Panc1 (cell line): ENCODE results near the gene SNRNP40. TPM values are rescaled to one million over a fixed set of nuclear protein-coding genes. Genes with fewer than 3 reads are reported as not detected.

Source experiments
- ATAC-seq: fragments of 200-7000 bp; cut with Tn5 transposase; 2 replicates; pipeline ENCODE4 v1.9.1; 2020; ENCODE audit warnings: mild to moderate bottlenecking, moderate library complexity
- BruUV-seq: library from RNA; stranded (reverse); fragments of 400-500 nt; replicated peaks from 2 replicates; lab custom pipeline; 2021; lab: Mats Ljungman, UMichigan
- CTCF ChIA-PET: fragments of 300-600 bp; sonication (Branson Sonifier 250); formaldehyde crosslinking; loops from one replicate; lab custom pipeline; 2022; ENCODE audit warnings: antibody characterized with exemption; lab: Charles Lee
- POLR2A ChIA-PET: fragments of 300-600 bp; sonication (Branson Sonifier 250); formaldehyde crosslinking; loops from one replicate; lab custom pipeline; 2022; ENCODE audit warnings: antibody characterized with exemption; lab: Charles Lee
- DNase-seq: peaks from one replicate; pipeline ENCODE4 v3.0.0-alpha.2; 2010; ENCODE audit warnings: low read depth, low spot score
- H3K27ac ChIP-seq: 2 replicates; pipeline ENCODE4 v1.5.1; 2011; ENCODE audit warnings: mild to moderate bottlenecking, low read length, inconsistent platforms
- H3K27me3 ChIP-seq: fragments of 200-500 bp; sonication (Bioruptor generic); 2 replicates; pipeline ENCODE4 v1.6.0; 2014; ENCODE audit warnings: low read length, inconsistent platforms; ENCODE audit not compliant: control insufficient read depth, insufficient read depth
- H3K36me3 ChIP-seq: fragments of 200-500 bp; sonication (Bioruptor generic); 2 replicates; pipeline ENCODE4 v1.5.1; 2014; ENCODE audit warnings: inconsistent platforms, mild to moderate bottlenecking, low read length, moderate library complexity; ENCODE audit not compliant: control insufficient read depth, insufficient read depth
- H3K4me1 ChIP-seq: 2 replicates; pipeline ENCODE4 v1.5.1; 2011; ENCODE audit warnings: inconsistent platforms, mild to moderate bottlenecking, low read length, moderate library complexity; ENCODE audit not compliant: control insufficient read depth, insufficient read depth
- H3K4me3 ChIP-seq, 2 experiments: 2 replicates each; pipeline ENCODE4 v1.5.1; 2011 to 2012; ENCODE audit warnings: low read depth in 2 of 2, low read length in 2 of 2, mild to moderate bottlenecking in 2 of 2, inconsistent platforms in 1 of 2, moderate library complexity in 1 of 2
- H3K9me3 ChIP-seq: fragments of 200-500 bp; sonication (Bioruptor generic); 2 replicates; pipeline ENCODE4 v1.5.1; 2014; ENCODE audit warnings: low read depth, mild to moderate bottlenecking, inconsistent platforms, low read length, moderate library complexity; ENCODE audit not compliant: control insufficient read depth, insufficient read depth
- POLR2AphosphoS5 ChIP-seq: IDR thresholded peaks from 2 replicates; pipeline ENCODE4 v1.6.1; 2012; ENCODE audit warnings: mild to moderate bottlenecking, low read depth, low read length, moderate library complexity
- SIN3A ChIP-seq: IDR thresholded peaks from 2 replicates; pipeline ENCODE4 v1.6.1; 2012; ENCODE audit warnings: low read depth, mild to moderate bottlenecking, low read length, moderate library complexity, borderline replicate concordance; ENCODE audit not compliant: insufficient read depth
- TCF7L2 ChIP-seq: IDR thresholded peaks from 2 replicates; pipeline ENCODE4 v1.6.1; 2011; ENCODE audit warnings: mild to moderate bottlenecking, low read depth, low read length, inconsistent platforms
- in situ Hi-C: cut with HindIII; loops from 2 replicates; pipeline ENCODE4 v1.10.0; 2016; ENCODE audit warnings: low sequenced_read_pairs, low pct_unique_long_range_greater_than_20kb
- intact Hi-C: fragments of 100-400 bp; cut with micrococcal nuclease; formaldehyde crosslinking; loops from one replicate; pipeline ENCODE4 v1.10.0; 2022; ENCODE audit not compliant: unreplicated experiment
- total RNA-seq: library from RNA; stranded (reverse); gene quantifications from one replicate; pipeline ENCODE4 v1.2.1, GENCODE V29; 2021; ENCODE audit not compliant: unreplicated experiment
- TF ChIP-seq, protein P1 (sequence below): fragments of 450-650 bp; IDR thresholded peaks from 2 replicates; pipeline ENCODE4 v1.5.1; 2017; ENCODE audit warnings: mild to moderate bottlenecking
- TF ChIP-seq, protein P2 (sequence below), 2 experiments: IDR thresholded peaks; 2 replicates each; pipeline ENCODE4 v1.6.1; 2011 to 2012; ENCODE audit warnings: low read depth in 2 of 2, control low read depth in 1 of 2, low read length in 1 of 2, mild to moderate bottlenecking in 1 of 2, moderate library complexity in 1 of 2; ENCODE audit not compliant: insufficient read depth in 1 of 2

The SNRNP40 gene
- total RNA-seq, 1 experiment from 2014 or later, result 99.3 TPM

DNA sequence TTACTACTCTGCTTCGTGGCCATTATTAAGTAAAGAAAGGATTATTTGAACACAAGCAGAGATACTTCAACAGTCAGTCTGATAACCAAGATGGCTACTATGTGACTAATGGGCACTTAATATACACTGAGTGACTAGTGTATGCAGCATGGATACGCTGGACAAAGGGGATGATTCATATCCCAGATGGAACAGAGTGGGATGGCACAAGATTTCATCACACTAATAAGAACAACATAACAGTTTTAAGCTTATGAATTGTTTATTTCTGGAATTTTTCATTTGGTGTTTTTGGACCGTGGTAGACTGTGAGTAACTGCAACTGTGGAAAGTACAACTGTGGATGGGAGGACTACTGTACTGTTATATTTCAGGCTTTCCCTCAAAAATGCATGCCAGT lies 9.7 kb upstream of the SNRNP40 start:
- no peak overlapping the region for H3K27ac ChIP-seq
- intact Hi-C loops, result no loop called here
- CTCF ChIA-PET, result no interaction called here

DNA sequence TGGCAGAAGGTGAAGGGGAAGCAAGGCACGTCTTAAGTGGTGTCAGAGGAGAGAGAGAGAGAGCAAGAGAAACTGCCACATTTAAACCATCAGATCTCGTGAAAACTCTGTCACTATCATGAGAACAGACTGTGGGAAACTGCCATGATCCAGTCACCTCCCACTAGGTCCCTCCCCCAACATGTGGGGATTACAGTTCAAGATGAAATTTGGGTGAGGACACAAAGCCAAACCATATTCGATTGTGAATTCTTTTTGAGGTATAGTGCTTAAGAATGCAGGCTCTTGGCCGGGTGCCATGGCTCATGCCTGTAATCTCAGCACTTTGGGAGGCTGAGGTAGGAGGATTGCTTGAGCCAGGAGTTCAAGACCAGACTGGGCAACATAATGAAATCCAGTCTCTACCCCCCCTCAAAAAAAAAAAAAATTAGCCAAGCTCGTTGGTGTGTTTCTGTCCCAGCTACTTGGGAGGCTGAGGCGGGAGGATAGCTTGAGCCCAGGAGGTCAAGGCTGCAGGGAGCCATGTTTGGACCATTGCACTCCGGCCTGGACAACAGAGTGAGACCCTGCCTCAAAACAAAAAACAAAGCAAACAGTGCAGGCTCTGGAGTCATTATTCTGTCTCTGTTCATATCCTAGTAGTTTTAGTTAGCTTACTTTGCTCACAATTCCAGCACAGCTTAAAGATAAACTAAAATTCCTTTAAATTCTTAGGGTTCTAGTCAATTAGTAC lies 6.3 kb upstream of the SNRNP40 start:
- ChIA-PET POLR2A (no interaction called here), CTCF (interaction anchor here (0.6 kb wide), 1 partner anchor 92 kb away, joined by 3 read pairs; no protein-coding TSS in a partner anchor)
- Histone ChIP-seq H3K4me3 (no peak overlapping the region), H3K36me3 (no peaks in the 10 kb centered on the region), H3K27me3 (no peaks in the 10 kb centered on the region), H3K4me1 (peaks cover 9% of the 10 kb centered on the region; the same call in 1 of the 2 replicates), H3K27ac (no peak overlapping the region), H3K9me3 (no peaks in the 10 kb centered on the region)
- ATAC-seq, result no peak
- in situ Hi-C loops, result no loop called here
- TF ChIP-seq, protein P1, sequence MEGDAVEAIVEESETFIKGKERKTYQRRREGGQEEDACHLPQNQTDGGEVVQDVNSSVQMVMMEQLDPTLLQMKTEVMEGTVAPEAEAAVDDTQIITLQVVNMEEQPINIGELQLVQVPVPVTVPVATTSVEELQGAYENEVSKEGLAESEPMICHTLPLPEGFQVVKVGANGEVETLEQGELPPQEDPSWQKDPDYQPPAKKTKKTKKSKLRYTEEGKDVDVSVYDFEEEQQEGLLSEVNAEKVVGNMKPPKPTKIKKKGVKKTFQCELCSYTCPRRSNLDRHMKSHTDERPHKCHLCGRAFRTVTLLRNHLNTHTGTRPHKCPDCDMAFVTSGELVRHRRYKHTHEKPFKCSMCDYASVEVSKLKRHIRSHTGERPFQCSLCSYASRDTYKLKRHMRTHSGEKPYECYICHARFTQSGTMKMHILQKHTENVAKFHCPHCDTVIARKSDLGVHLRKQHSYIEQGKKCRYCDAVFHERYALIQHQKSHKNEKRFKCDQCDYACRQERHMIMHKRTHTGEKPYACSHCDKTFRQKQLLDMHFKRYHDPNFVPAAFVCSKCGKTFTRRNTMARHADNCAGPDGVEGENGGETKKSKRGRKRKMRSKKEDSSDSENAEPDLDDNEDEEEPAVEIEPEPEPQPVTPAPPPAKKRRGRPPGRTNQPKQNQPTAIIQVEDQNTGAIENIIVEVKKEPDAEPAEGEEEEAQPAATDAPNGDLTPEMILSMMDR, result no peak
- TF ChIP-seq, protein P2, sequence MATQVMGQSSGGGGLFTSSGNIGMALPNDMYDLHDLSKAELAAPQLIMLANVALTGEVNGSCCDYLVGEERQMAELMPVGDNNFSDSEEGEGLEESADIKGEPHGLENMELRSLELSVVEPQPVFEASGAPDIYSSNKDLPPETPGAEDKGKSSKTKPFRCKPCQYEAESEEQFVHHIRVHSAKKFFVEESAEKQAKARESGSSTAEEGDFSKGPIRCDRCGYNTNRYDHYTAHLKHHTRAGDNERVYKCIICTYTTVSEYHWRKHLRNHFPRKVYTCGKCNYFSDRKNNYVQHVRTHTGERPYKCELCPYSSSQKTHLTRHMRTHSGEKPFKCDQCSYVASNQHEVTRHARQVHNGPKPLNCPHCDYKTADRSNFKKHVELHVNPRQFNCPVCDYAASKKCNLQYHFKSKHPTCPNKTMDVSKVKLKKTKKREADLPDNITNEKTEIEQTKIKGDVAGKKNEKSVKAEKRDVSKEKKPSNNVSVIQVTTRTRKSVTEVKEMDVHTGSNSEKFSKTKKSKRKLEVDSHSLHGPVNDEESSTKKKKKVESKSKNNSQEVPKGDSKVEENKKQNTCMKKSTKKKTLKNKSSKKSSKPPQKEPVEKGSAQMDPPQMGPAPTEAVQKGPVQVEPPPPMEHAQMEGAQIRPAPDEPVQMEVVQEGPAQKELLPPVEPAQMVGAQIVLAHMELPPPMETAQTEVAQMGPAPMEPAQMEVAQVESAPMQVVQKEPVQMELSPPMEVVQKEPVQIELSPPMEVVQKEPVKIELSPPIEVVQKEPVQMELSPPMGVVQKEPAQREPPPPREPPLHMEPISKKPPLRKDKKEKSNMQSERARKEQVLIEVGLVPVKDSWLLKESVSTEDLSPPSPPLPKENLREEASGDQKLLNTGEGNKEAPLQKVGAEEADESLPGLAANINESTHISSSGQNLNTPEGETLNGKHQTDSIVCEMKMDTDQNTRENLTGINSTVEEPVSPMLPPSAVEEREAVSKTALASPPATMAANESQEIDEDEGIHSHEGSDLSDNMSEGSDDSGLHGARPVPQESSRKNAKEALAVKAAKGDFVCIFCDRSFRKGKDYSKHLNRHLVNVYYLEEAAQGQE (IDR thresholded peaks at IDR 0.05; ENCODE audit: insufficient read depth in 1 of 2, low read depth in 2 of 2, low read length in 1 of 2), result no peak
- TF ChIP-seq SIN3A (no peak), TCF7L2 (no peak)
- DNase-seq, result no peak
- intact Hi-C loops, result no loop called here
- BruUV-seq, result no TSS peak

More for the DNA sequence above, 9.7 kb upstream of the SNRNP40 start:
- H3K27me3 ChIP-seq, result no peaks in the 10 kb centered on the region
- no peak for TF ChIP-seq POLR2AphosphoS5
- no peak for TF ChIP-seq TCF7L2
- TF ChIP-seq, protein P1, result no peak
- TF ChIP-seq SIN3A, result no peak
- TF ChIP-seq, protein P2 (IDR thresholded peaks at IDR 0.05; ENCODE audit: insufficient read depth in 1 of 2, low read depth in 2 of 2, low read length in 1 of 2), result no peak
- H3K4me3 ChIP-seq, result no peak overlapping the region
- no TSS peak for BruUV-seq
- POLR2A ChIA-PET, result interaction anchor here (0.7 kb wide), 1 partner anchor 1149 kb away, joined by 3 read pairs; no protein-coding TSS in a partner anchor
- DNase-seq, result no peak
- no peaks in the 10 kb centered on the region for H3K4me1 ChIP-seq
- peak; percentile 65 for ATAC-seq
- in situ Hi-C loops, result no loop called here
- H3K9me3 ChIP-seq, result no peaks in the 10 kb centered on the region
- H3K36me3 ChIP-seq, result no peaks in the 10 kb centered on the region
